ENCODE data around the gene CDK19. TPM values are rescaled to one million over a fixed set of nuclear protein-coding genes. Genes with fewer than 3 reads are reported as not detected.

Gene CDK19
- total RNA-seq, 1 experiment from 2014 or later: 11.7 TPM

GRCh38 chr6:110810896-110811586, 4.2 kb downstream of the CDK19 start:
- H3K27me3 Mint-ChIP-seq (ENCODE audit: low read depth): no peaks in the 10 kb centered on the region
- DNase-seq (ENCODE audit: low spot score) (no peak), ATAC-seq (no peak)
- CTCF ChIA-PET: interaction anchor here (0.6 to 1.4 kb wide), 2 partner anchors 64 to 67 kb away, joined by 3 to 7 read pairs; partner anchors contain the start of gene AMD1
- POLR2A ChIA-PET: interaction anchor here (0.8 to 2.2 kb wide), 2 partner anchors 15 to 63 kb away, joined by 4 to 8 read pairs; partner anchors contain the start of gene AMD1
- no peak overlapping the region for H3K27ac Mint-ChIP-seq
- H3K36me3 Mint-ChIP-seq: no peaks in the 10 kb centered on the region
- H3K4me3 Mint-ChIP-seq: no peak overlapping the region
- no peaks in the 10 kb centered on the region for H3K9me3 Mint-ChIP-seq
- peaks cover 8% of the 10 kb centered on the region for H3K4me1 Mint-ChIP-seq
- TF ChIP-seq ZMAT4 (CRISPR knock-in tag; IDR thresholded peaks at IDR 0.05) (no peak), NR1H2 (CRISPR knock-in tag; IDR thresholded peaks at IDR 0.05) (no peak), CBFB (CRISPR knock-in tag; IDR thresholded peaks at IDR 0.05; ENCODE audit: low read depth) (no peak), ZNF219 (CRISPR knock-in tag; IDR thresholded peaks at IDR 0.05; ENCODE audit: borderline replicate concordance) (no peak), NR3C1 (CRISPR knock-in tag; conservative IDR thresholded peaks at IDR 0.05; ENCODE audit: low read depth) (no peak), PRDM15 (CRISPR knock-in tag; IDR thresholded peaks at IDR 0.05) (no peak), ZNF263 (CRISPR knock-in tag; IDR thresholded peaks at IDR 0.05; ENCODE audit: low read depth) (no peak), IRF2 (CRISPR knock-in tag; IDR thresholded peaks at IDR 0.05; ENCODE audit: borderline replicate concordance, low read depth) (no peak), ZNF512 (CRISPR knock-in tag; IDR thresholded peaks at IDR 0.05; ENCODE audit: borderline replicate concordance) (no peak), ETV6 (CRISPR knock-in tag; IDR thresholded peaks at IDR 0.05) (no peak), TP53 (CRISPR knock-in tag; IDR thresholded peaks at IDR 0.05) (no peak), FOXK1 (CRISPR knock-in tag; IDR thresholded peaks at IDR 0.05) (no peak), CREB1 (CRISPR knock-in tag; IDR thresholded peaks at IDR 0.05) (no peak)
- TF ChIP-seq, protein P1, sequence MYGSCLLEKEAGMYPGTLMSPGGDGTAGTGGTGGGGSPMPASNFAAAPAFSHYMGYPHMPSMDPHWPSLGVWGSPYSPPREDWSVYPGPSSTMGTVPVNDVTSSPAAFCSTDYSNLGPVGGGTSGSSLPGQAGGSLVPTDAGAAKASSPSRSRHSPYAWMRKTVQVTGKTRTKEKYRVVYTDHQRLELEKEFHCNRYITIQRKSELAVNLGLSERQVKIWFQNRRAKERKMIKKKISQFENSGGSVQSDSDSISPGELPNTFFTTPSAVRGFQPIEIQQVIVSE (CRISPR knock-in tag; IDR thresholded peaks at IDR 0.05; ENCODE audit: borderline replicate concordance): no peak
- TF ChIP-seq, protein P2, sequence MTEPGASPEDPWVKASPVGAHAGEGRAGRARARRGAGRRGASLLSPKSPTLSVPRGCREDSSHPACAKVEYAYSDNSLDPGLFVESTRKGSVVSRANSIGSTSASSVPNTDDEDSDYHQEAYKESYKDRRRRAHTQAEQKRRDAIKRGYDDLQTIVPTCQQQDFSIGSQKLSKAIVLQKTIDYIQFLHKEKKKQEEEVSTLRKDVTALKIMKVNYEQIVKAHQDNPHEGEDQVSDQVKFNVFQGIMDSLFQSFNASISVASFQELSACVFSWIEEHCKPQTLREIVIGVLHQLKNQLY (CRISPR knock-in tag; IDR thresholded peaks at IDR 0.05): no peak
- TF ChIP-seq, protein P3, sequence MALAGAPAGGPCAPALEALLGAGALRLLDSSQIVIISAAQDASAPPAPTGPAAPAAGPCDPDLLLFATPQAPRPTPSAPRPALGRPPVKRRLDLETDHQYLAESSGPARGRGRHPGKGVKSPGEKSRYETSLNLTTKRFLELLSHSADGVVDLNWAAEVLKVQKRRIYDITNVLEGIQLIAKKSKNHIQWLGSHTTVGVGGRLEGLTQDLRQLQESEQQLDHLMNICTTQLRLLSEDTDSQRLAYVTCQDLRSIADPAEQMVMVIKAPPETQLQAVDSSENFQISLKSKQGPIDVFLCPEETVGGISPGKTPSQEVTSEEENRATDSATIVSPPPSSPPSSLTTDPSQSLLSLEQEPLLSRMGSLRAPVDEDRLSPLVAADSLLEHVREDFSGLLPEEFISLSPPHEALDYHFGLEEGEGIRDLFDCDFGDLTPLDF (CRISPR knock-in tag; IDR thresholded peaks at IDR 0.05): no peak
- TF ChIP-seq, protein P4, sequence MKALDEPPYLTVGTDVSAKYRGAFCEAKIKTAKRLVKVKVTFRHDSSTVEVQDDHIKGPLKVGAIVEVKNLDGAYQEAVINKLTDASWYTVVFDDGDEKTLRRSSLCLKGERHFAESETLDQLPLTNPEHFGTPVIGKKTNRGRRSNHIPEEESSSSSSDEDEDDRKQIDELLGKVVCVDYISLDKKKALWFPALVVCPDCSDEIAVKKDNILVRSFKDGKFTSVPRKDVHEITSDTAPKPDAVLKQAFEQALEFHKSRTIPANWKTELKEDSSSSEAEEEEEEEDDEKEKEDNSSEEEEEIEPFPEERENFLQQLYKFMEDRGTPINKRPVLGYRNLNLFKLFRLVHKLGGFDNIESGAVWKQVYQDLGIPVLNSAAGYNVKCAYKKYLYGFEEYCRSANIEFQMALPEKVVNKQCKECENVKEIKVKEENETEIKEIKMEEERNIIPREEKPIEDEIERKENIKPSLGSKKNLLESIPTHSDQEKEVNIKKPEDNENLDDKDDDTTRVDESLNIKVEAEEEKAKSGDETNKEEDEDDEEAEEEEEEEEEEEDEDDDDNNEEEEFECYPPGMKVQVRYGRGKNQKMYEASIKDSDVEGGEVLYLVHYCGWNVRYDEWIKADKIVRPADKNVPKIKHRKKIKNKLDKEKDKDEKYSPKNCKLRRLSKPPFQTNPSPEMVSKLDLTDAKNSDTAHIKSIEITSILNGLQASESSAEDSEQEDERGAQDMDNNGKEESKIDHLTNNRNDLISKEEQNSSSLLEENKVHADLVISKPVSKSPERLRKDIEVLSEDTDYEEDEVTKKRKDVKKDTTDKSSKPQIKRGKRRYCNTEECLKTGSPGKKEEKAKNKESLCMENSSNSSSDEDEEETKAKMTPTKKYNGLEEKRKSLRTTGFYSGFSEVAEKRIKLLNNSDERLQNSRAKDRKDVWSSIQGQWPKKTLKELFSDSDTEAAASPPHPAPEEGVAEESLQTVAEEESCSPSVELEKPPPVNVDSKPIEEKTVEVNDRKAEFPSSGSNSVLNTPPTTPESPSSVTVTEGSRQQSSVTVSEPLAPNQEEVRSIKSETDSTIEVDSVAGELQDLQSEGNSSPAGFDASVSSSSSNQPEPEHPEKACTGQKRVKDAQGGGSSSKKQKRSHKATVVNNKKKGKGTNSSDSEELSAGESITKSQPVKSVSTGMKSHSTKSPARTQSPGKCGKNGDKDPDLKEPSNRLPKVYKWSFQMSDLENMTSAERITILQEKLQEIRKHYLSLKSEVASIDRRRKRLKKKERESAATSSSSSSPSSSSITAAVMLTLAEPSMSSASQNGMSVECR (CRISPR knock-in tag; IDR thresholded peaks at IDR 0.05; ENCODE audit: borderline replicate concordance): no peak
- TF ChIP-seq, protein P5, sequence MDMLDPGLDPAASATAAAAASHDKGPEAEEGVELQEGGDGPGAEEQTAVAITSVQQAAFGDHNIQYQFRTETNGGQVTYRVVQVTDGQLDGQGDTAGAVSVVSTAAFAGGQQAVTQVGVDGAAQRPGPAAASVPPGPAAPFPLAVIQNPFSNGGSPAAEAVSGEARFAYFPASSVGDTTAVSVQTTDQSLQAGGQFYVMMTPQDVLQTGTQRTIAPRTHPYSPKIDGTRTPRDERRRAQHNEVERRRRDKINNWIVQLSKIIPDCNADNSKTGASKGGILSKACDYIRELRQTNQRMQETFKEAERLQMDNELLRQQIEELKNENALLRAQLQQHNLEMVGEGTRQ (CRISPR knock-in tag; IDR thresholded peaks at IDR 0.05): no peak
- TF ChIP-seq, protein P6, sequence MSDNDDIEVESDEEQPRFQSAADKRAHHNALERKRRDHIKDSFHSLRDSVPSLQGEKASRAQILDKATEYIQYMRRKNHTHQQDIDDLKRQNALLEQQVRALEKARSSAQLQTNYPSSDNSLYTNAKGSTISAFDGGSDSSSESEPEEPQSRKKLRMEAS (CRISPR knock-in tag; IDR thresholded peaks at IDR 0.05): no peak

Measured in WTC11 (cell line).